Hematopoietic multipotent progenitor cell treated with erythropoietin and hydrocortisone succinate and interleukin-3 and kit ligand, for 15 days (in vitro differentiated cells): Measurements from ENCODE around the gene IL6.
"Not testable (repeated sequence)": the region's sequence is repeated elsewhere in the genome, so short reads cannot be mapped to it uniquely, and the experiment has no call there.

Experiments used
- DNase-seq: peaks from one replicate; pipeline ENCODE4 v3.0.0-alpha.2; 2015; ENCODE audit warnings: low spot score

Gene IL6

DNA sequence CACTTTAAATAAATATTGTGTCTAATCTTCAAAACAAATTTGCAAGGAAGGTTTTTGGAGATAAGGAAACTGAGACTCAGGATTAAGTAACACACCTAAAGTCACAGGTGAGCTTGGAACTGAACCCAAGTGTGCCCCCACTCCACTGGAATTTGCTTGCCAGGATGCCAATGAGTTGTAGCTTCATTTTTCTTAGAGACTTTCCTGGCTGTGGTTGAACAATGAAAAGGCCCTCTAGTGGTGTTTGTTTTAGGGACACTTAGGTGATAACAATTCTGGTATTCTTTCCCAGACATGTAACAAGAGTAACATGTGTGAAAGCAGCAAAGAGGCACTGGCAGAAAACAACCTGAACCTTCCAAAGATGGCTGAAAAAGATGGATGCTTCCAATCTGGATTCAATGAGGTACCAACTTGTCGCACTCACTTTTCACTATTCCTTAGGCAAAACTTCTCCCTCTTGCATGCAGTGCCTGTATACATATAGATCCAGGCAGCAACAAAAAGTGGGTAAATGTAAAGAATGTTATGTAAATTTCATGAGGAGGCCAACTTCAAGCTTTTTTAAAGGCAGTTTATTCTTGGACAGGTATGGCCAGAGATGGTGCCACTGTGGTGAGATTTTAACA, 1.5 kb downstream of the IL6 start:
- DNase-seq, result no peak

DNA sequence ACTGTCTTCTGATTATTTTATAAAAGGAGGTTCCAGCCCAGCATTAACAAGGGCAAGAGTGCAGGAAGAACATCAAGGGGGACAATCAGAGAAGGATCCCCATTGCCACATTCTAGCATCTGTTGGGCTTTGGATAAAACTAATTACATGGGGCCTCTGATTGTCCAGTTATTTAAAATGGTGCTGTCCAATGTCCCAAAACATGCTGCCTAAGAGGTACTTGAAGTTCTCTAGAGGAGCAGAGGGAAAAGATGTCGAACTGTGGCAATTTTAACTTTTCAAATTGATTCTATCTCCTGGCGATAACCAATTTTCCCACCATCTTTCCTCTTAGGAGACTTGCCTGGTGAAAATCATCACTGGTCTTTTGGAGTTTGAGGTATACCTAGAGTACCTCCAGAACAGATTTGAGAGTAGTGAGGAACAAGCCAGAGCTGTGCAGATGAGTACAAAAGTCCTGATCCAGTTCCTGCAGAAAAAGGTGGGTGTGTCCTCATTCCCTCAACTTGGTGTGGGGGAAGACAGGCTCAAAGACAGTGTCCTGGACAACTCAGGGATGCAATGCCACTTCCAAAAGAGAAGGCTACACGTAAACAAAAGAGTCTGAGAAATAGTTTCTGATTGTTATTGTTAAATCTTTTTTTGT, 2.3 kb downstream of the IL6 start:
- DNase-seq, result no peak

GRCh38 chr7:22730066-22730710, 3.2 kb downstream of the IL6 start:
- no peak for DNase-seq

DNA sequence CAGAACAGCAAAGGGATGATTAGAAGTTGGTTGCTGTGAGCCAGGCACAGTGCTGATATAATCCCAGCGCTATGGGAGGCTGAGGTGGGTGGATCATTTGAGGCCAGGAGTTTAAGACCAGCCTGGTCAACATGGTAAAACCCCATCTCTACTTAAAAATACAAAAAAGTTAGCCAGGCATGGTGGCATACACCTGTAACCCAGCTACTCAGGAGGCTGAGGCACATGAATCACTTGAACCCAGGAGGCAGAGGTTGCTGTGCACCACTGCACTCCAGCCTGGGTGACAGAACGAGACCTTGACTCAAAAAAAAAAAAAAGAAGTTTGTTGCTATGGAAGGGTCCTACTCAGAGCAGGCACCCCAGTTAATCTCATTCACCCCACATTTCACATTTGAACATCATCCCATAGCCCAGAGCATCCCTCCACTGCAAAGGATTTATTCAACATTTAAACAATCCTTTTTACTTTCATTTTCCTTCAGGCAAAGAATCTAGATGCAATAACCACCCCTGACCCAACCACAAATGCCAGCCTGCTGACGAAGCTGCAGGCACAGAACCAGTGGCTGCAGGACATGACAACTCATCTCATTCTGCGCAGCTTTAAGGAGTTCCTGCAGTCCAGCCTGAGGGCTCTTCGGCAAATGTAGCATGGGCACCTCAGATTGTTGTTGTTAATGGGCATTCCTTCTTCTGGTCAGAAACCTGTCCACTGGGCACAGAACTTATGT, 4.1 kb downstream of the IL6 start:
- no peak for DNase-seq

- DNase-seq, result no peak
Observed at GRCh38 chr7:22731766-22732165, 4.8 kb downstream of the IL6 start.

DNA sequence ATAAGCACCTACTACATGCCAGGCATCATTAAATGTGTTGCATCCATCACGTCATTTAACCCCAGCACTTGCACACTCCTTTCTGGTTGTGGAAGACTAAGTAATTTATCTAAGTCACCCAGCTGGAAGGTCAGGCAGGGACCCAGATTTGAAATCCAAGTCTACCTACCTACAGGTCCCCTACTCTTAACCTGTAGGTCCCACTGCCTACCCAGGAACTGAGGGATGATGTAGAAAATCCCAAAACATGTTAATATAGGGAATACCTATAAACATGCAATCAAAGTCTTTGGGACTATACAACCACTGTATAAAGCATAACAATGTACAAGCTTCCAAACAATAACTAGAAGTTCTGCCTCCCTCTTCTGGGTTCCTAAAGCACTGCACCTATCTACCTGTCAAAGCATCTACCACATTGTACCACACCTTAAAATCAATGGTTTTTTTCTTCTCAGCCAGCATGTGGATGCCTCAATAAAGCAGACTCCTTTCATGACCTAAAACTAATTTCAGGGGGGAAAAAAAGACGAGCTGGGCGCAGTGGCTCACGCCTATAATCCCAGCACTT, 5.6 kb downstream of the IL6 start:
- DNase-seq, result no peak

- no peak for DNase-seq
Observed at GRCh38 chr7:22733761-22734160, 6.8 kb downstream of the IL6 start.

GRCh38 chr7:22743014-22743413, 16.0 kb downstream of the IL6 start:
- no peak for DNase-seq

DNA sequence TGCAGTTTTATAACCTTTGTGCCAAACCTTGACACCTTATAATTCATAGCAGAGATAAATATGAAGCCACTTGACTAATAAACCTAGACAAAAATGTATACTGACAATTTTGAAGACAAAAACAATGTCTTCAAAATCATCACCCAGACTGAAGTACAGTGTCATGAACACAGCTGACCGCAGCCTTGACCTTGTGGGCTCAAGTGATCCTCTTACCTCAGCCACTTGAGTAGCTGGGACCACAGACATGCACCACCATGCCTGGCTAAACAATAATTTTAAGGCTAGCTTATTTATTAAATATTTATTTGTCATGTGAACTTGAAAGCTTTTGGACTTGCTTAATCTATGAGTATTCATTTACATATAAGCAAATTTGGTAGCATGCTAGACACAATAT, 24.3 kb downstream of the IL6 start:
- DNase-seq, result no peak

DNA sequence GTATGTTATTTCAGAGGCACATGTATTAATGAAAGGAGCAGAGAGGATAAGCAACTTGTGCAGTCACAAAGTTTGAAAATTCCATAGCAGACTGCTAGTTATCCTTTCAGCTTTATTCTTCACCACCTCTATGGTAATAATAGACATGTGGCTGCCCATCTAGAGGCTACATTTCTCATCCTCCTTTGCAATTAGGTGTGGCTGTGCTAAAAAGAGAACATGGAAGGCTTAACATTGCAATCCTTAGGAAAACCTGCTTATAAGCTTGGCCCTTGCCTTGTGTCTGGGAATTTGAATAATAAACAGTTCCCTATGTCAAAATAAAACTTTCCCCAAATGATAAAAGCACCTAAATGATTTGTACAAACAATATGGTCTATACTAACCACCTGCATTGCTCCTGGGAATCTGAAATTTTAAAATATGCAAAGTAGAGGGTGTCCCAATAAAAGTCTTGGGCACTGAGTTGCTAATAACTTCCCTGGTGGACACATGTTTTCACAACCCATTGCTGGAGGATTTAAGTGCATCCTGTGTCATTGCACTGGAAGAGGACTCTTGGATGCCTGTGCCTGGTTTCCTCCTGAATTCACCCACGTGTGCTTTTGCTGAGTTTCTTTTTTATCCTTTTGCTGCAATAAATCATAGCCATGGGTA, 30.5 kb downstream of the IL6 start:
- DNase-seq, result no peak

DNA sequence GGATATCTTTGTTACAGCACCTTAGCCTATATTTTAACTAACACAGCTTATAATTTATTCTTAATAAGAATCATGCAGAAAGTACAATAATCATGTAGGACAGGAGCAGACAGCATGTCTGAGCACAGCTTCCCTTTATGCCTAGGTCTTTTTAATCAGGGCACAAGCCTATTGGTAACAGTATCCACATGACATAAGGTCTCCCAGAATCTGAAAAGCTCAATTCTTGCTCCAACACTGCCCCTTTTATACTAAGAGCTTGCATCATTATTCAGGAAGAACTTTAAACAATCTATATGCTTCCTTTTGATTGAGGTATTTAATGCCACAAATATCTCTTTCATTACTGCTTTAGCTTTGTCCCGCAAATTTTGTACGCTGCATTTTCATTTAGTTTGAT, 31.6 kb downstream of the IL6 start:
- no peak for DNase-seq

DNA sequence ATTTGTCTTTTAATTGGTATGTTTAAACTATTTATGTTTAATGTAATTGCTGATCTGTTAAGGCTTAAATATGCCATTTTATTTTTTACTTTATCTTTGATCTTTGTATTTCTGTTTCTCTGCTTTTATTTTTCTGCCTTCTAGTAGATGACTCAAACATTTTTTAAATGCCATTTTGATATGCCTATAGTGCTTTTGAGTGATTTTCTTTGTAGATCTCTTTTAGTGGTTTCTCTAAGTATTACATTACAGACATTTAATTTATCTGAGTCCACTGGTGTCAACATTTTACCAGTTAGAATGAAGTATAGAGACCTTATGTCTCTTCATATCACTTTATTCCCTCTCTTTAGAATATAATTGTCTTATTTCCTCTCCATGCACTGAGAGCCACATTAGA, 32.7 kb downstream of the IL6 start:
- DNase-seq, result no peak

- no peak for DNase-seq
Observed at GRCh38 chr7:22762866-22763265, 35.9 kb downstream of the IL6 start.

GRCh38 chr7:22765609-22766008, 38.6 kb downstream of the IL6 start:
- DNase-seq, result no peak

GRCh38 chr7:22771194-22771871, 44.3 kb downstream of the IL6 start:
- no peak for DNase-seq

GRCh38 chr7:22771872-22772228, 44.9 kb downstream of the IL6 start:
- no peak for DNase-seq

DNA sequence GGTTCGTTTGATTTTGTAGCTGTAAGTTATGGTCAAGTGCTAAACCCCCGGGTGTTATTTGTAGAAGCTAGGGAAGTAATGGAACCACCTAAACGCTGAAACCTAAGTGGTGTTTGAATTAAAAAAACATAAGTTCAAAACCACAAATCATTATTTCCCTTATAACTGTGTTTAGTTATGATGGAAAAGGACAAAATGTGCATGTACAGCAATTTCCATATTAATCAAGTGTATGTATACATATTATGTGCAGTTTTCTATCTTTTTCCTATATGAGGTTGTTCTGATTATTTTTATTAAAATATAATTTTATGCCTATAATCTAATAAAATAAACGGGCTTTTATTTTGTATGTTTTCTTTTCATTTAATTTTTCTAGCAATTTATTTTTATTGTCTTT, 45.9 kb downstream of the IL6 start:
- DNase-seq, result no peak

- DNase-seq, result no peak
Observed at GRCh38 chr7:22776964-22777363, 50.0 kb downstream of the IL6 start.

- not testable (repeated sequence) for DNase-seq
Observed at GRCh38 chr7:22779730-22780323, 52.8 kb downstream of the IL6 start.

DNA sequence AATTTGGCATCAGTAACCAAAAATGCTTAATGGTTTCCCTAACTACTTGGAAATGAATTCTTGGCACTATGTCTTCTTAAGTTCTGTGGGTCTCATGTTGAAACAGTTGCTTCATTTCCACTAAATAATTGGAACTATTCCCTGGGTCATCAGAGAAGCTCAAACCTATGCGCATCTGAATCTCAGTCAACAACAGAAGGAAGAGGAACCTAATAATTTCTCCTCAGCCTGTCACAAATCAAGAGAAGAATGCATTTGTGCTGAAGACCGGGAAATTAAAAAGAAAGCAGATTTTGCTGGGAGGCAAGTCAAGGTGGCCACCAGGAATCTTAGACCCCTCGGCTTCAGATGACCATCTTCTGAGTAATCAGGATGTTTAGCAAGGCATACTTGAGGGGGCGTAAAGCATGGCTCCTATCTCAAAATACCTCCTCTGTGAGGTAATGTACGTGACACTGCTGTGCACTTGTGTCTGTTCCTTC, 54.3 kb downstream of the IL6 start:
- DNase-seq, result no peak
